WERI-Rb-1 (cell line): ENCODE results near the gene YBX3.

Source experiments
- DNase-seq: peaks from one replicate; pipeline ENCODE4 v3.0.0-alpha.2; 2020
- H3K27ac ChIP-seq: fragments of 250-450 bp; sonication (Bioruptor Pico); 2 replicates; pipeline ENCODE4 v1.5.1; 2020; ENCODE audit warnings: mild to moderate bottlenecking, moderate library complexity
- H3K27me3 ChIP-seq: fragments of 250-450 bp; sonication (Bioruptor Pico); 2 replicates; pipeline ENCODE4 v1.5.1; 2021; ENCODE audit warnings: mild to moderate bottlenecking, low read depth, moderate library complexity; ENCODE audit not compliant: insufficient read depth, severe bottlenecking
- H3K36me3 ChIP-seq: fragments of 250-450 bp; sonication (Bioruptor Pico); 2 replicates; pipeline ENCODE4 v1.5.1; 2020; ENCODE audit warnings: mild to moderate bottlenecking, moderate library complexity
- H3K4me3 ChIP-seq: 2 replicates; pipeline ENCODE4 v1.5.1; 2011; ENCODE audit warnings: low read depth, mild to moderate bottlenecking, control low read depth, low read length
- H3K9me3 ChIP-seq: fragments of 250-450 bp; sonication (Bioruptor Pico); 2 replicates; pipeline ENCODE4 v1.5.1; 2021; ENCODE audit warnings: mild to moderate bottlenecking, moderate library complexity; ENCODE audit not compliant: severe bottlenecking
- CTCF ChIP-seq: IDR thresholded peaks from 2 replicates; pipeline ENCODE4 v1.5.1; 2011; ENCODE audit warnings: low read depth, mild to moderate bottlenecking, control low read depth, inconsistent platforms, low read length

YBX3 gene

GRCh38 chr12:10668526-10668925 is 54.6 kb downstream of the YBX3 start:
- Histone ChIP-seq H3K27me3 (no peaks in the 10 kb centered on the region), H3K27ac (no peak overlapping the region), H3K36me3 (no peaks in the 10 kb centered on the region), H3K9me3 (no peaks in the 10 kb centered on the region), H3K4me3 (no peak overlapping the region)
- no peak for TF ChIP-seq CTCF
- DNase-seq: no peak

GRCh38 chr12:10667581-10667980 is 55.5 kb downstream of the YBX3 start:
- no peak for DNase-seq
- Histone ChIP-seq H3K9me3 (no peaks in the 10 kb centered on the region), H3K27me3 (no peaks in the 10 kb centered on the region), H3K27ac (no peak overlapping the region), H3K36me3 (no peaks in the 10 kb centered on the region), H3K4me3 (no peak overlapping the region)
- no peak for TF ChIP-seq CTCF

- no peak for TF ChIP-seq CTCF
- no peak for DNase-seq
- H3K27me3 ChIP-seq: no peaks in the 10 kb centered on the region
- H3K9me3 ChIP-seq: no peaks in the 10 kb centered on the region
- H3K27ac ChIP-seq: no peak overlapping the region
- no peaks in the 10 kb centered on the region for H3K36me3 ChIP-seq
- H3K4me3 ChIP-seq: no peak overlapping the region
Measured at GRCh38 chr12:10664499-10664898, 58.6 kb downstream of the YBX3 start.

GRCh38 chr12:10663869-10664268 is 59.3 kb downstream of the YBX3 start:
- DNase-seq: no peak
- Histone ChIP-seq H3K27me3 (no peaks in the 10 kb centered on the region), H3K27ac (no peak overlapping the region), H3K36me3 (no peaks in the 10 kb centered on the region), H3K9me3 (no peaks in the 10 kb centered on the region), H3K4me3 (no peak overlapping the region)
- no peak for TF ChIP-seq CTCF

GRCh38 chr12:10661338-10661737 is 61.8 kb downstream of the YBX3 start:
- H3K27me3 ChIP-seq: no peaks in the 10 kb centered on the region
- no peaks in the 10 kb centered on the region for H3K36me3 ChIP-seq
- no peak for TF ChIP-seq CTCF
- H3K4me3 ChIP-seq: no peak overlapping the region
- H3K27ac ChIP-seq: no peak overlapping the region
- H3K9me3 ChIP-seq: no peaks in the 10 kb centered on the region
- no peak for DNase-seq

GRCh38 chr12:10654003-10654402 is 69.1 kb downstream of the YBX3 start:
- no peaks in the 10 kb centered on the region for H3K9me3 ChIP-seq
- no peak overlapping the region for H3K4me3 ChIP-seq
- H3K36me3 ChIP-seq: no peaks in the 10 kb centered on the region
- no peak for DNase-seq
- no peak overlapping the region for H3K27ac ChIP-seq
- no peaks in the 10 kb centered on the region for H3K27me3 ChIP-seq
- no peak for TF ChIP-seq CTCF
